Cardiac septum (tissue), 1 donor: ENCODE results near the gene IBA57. TPM values are rescaled to one million over a fixed set of nuclear protein-coding genes. Genes with fewer than 3 reads are reported as not detected.
"Not testable (repeated sequence)": the region's sequence is repeated elsewhere in the genome, so short reads cannot be mapped to it uniquely, and the experiment has no call there.

Experiments used
- DNase-seq: peaks from one replicate; pipeline ENCODE4 v3.0.0-alpha.2; 2020; ENCODE audit warnings: low spot score
- intact Hi-C: fragments of 100-400 bp; cut with DNase I; formaldehyde crosslinking; loops from one replicate; pipeline ENCODE4 v1.14.0; 2022
- total RNA-seq: library from RNA; stranded (reverse); fragmentation: NEBNext Ultra II Directional; extraction: Animal tissue kit (Norgen Biotek cat#: 25700); gene quantifications from one replicate; pipeline ENCODE4 v1.2.1, GENCODE V29; 2021
- donor health status: DM: no; HTN: no; CAD: no.

The IBA57 gene
- total RNA-seq, 1 donor from 2014 or later: 16.6 TPM

GRCh38 chr1:228164561-228165371 lies 838 bp upstream of the IBA57 start:
- intact Hi-C loops: loop anchor here (1.0 to 2.0 kb wide), 2 partner anchors 24 to 56 kb away; partner anchors contain the start of genes GUK1 and MRPL55

DNA sequence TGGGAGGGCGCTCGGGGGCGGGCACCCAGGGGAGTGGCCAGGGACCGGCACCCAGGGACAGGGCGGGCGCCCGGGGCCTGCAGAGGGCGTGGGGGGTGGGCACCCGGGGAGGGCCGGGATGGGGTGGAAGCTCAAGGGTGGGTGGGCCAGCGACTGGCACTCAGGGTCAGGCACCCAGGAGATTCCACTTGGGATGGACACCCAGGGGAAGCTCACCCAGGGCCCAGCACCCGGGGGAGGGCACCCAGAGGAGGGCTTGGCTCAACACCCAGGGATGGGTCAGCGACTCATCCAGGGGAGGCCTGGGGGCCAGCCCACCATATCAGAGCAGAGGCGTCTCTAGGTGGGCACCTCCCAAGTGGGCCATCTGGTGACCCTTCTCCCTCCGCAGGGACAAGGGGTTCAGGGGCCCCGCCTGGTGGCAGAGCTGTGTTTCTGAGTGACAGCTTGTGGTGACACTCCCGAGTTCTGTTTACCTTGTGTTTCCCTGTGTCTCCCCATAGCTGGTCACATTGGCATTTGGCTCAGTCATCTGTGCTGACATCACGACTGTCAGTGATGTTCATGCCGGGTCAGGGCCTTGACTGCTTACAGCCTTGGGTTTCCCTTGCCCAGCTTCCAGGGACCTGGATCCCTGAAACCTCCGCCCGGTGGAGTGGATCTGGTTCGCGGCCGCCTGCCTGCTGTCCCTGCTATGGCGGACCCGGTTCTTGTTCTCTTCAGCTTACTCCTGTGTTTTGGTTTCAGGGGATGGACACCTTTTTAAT lies 749 bp downstream of the IBA57 start:
- peak; percentile 86 for DNase-seq
- intact Hi-C loops: loop anchor here (2.0 kb wide), 2 partner anchors 44 to 84 kb away; partner anchors contain the start of gene ARF1

More at GRCh38 chr1:228164561-228165371, 838 bp upstream of the IBA57 start:
- no peak for DNase-seq

GRCh38 chr1:228168563-228169270 lies 3.1 kb downstream of the IBA57 start:
- DNase-seq: no peak
- intact Hi-C loops: no loop called here

GRCh38 chr1:228169345-228169744 lies 3.7 kb downstream of the IBA57 start:
- DNase-seq: no peak

GRCh38 chr1:228170666-228171065 lies 5.1 kb downstream of the IBA57 start:
- no peak for DNase-seq
- intact Hi-C loops: no loop called here

More at GRCh38 chr1:228169345-228169744, 3.7 kb downstream of the IBA57 start:
- intact Hi-C loops: no loop called here

- intact Hi-C loops: no loop called here
- DNase-seq: no peak
Observed at GRCh38 chr1:228171221-228171891, 5.8 kb downstream of the IBA57 start.

GRCh38 chr1:228172591-228173527 lies 7.3 kb downstream of the IBA57 start:
- intact Hi-C loops: no loop called here
- DNase-seq: no peak

GRCh38 chr1:228173528-228174481 lies 8.2 kb downstream of the IBA57 start:
- intact Hi-C loops, DNase-seq: not testable (repeated sequence)

- intact Hi-C loops: no loop called here
Observed at GRCh38 chr1:228174482-228175315, 9.1 kb downstream of the IBA57 start.

GRCh38 chr1:228175316-228176023 lies 9.9 kb downstream of the IBA57 start:
- intact Hi-C loops: no loop called here
- peak; percentile 74 for DNase-seq

More at GRCh38 chr1:228174482-228175315, 9.1 kb downstream of the IBA57 start:
- DNase-seq: no peak

DNA sequence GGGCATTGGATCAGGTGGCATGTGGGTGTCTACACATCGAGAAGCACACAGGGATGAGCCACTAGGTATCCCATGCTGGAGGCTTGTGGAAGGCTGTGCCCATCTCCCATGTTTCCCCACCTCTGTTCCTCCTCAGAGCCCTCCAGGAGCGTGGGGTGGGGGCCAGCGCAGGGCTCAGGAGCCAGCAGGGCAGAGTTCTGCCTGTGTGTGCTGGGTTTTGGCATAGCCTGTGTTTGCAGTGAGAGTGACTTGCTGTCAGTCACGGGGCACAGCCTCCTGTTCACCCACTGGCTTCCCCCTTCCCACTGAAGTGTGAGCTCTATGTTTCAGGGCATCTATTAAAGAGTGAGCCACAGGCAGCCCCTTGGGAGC lies 10.4 kb downstream of the IBA57 start:
- intact Hi-C loops: no loop called here
- DNase-seq: no peak

DNA sequence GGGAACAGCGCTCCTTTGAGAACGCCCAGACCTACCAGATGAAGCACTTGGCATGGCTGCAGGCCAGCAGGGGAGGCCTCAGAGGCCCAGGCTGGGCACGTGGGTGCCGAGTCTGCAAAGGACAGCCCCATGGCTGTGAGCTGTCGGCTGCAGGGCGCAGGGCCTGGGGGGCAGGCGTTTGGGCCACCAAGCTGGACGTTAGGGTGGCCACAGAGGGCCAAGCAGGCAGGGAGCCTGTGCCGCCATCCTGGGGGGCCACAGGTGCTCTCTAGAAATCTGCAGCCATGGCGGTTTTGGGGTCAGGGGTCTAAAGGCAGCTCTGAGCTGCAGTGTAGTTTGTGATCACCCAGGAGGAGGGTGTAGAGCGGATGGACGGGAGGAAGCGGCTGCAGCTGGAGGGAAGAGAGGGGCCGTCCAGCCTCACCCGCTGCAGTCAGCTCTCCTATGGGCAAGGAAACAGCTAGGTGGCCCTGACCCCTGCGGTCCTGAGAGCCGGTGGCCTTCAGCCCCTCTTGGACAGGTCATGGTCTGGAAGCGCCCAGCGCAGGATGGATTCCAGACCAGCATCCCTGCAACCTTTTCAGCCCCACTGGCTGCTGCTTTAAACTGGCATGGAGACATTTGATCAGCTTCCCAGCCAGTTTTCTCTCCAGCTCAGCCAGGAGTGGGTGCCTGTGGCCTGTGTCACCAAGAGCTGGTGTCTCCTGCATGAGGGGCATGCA lies 11.0 kb downstream of the IBA57 start:
- intact Hi-C loops: no loop called here
- DNase-seq: no peak

- intact Hi-C loops: no loop called here
- DNase-seq: no peak
Observed at GRCh38 chr1:228177183-228177475, 11.5 kb downstream of the IBA57 start.

- no peak for DNase-seq
- intact Hi-C loops: no loop called here
Observed at GRCh38 chr1:228177721-228178710, 12.4 kb downstream of the IBA57 start.
